Ovary (tissue), 9 donors: ENCODE results near the gene TENM4. TPM values are rescaled to one million over a fixed set of nuclear protein-coding genes. Genes with fewer than 3 reads are reported as not detected.
A peak's percentile ranks its signal among the peaks of the same experiment; 100 is the strongest.

Source experiments
- DNase-seq, 5 donors: peaks; one replicate each; pipeline ENCODE4 v3.0.0-alpha.2; 2019 to 2020
- H3K27ac ChIP-seq, 2 donors: fragments of 200-600 bp; one replicate each; pipeline versions ENCODE4 v1.5.1 to v1.8.0; 2019 to 2022
- H3K27me3 ChIP-seq: fragments of 200-600 bp; one replicate; pipeline ENCODE4 v1.8.0; 2022
- H3K36me3 ChIP-seq: fragments of 200-600 bp; sonication (generic); one replicate; pipeline ENCODE4 v1.5.1; 2019
- H3K4me1 ChIP-seq: one replicate; pipeline ENCODE4 v1.8.1; 2013; ENCODE audit warnings: mild to moderate bottlenecking, moderate library complexity; ENCODE audit not compliant: insufficient read depth
- H3K4me3 ChIP-seq: fragments of 200-600 bp; sonication (generic); one replicate; pipeline ENCODE4 v1.5.1; 2017
- H3K9me3 ChIP-seq, 2 donors: fragments of 200-600 bp in 1 of 2; sonication (generic) in 1 of 2; one replicate each; pipeline versions ENCODE4 v1.5.1 to v1.8.1; 2013 to 2019; ENCODE audit warnings: mild to moderate bottlenecking in 1 of 2, moderate library complexity in 1 of 2
- EP300 ChIP-seq: sonication (generic); formaldehyde crosslinking; IDR thresholded peaks from one replicate; pipeline ENCODE4 v1.6.1; 2017; ENCODE audit warnings: antibody characterized with exemption
- POLR2A ChIP-seq: fragments of 450-650 bp; IDR thresholded peaks from one replicate; pipeline ENCODE4 v1.6.1; 2017; ENCODE audit warnings: antibody characterized with exemption, mild to moderate bottlenecking, moderate library complexity
- WGBS, 3 donors: extraction: QIAGEN DNeasy Blood & Tissue Kit in 1 of 3; methylation state at CpG; one replicate each; pipeline versions ENCODE4 v1.1.5 to v1.1.7; 2013 to 2017; 5-methylcytosine and 5-hydroxymethylcytosine counted together
- intact Hi-C, 4 donors: fragments of 100-400 bp; cut with DNase I; formaldehyde crosslinking; loops; one replicate each; pipeline versions ENCODE4 v1.11.0 to v1.15.1; 2022 to 2023
- polyA plus RNA-seq, 2 donors: library from polyadenylated mRNA; stranded (reverse); fragments of 200-250 nt in 1 of 2; fragments of 350-450 nt in 1 of 2; fragmentation: Illumina TruSeq in 1 of 2; extraction: RNeasy Lipid Tissue Mini Kit (QIAGEN cat#74804) in 1 of 2; gene quantifications; one replicate each; pipeline ENCODE4 v1.2.3, GENCODE V29; 2013 to 2014
- total RNA-seq, 7 donors: library from RNA; depleted of rRNA in 2 of 7; stranded (reverse); fragments of >200 nt in 2 of 7; fragmentation: NEBNext Ultra II Directional in 3 of 7; extraction: Animal tissue kit (Norgen Biotek cat#: 25700) in 3 of 7; gene quantifications; one replicate each; pipeline versions ENCODE4 v1.1.0 to v1.2.4, GENCODE V29; 2016 to 2023
- TF ChIP-seq, protein P1 (sequence below), 3 donors: fragments of 450-650 bp in 2 of 3; fragments of 200-600 bp in 1 of 3; IDR thresholded peaks; one replicate each; pipeline versions ENCODE4 v1.5.1 to v1.8.0; 2016 to 2022; ENCODE audit warnings: antibody characterized with exemption in 3 of 3, mild to moderate bottlenecking in 1 of 3
- donor health status: DM: no; HTN: no; CAD: no; lungs with moderate emphysema.
- donor health status: DM: no; HTN: no; CAD: no.
- donor health status: Bipolar disorder and iron deficiency.
- donor health status: DM: yes; HTN: yes; CAD: no.
- donor health status: DM: no; HTN: no; CAD: no.
- donor health status: DM: yes; HTN: yes; CAD: no.

Gene TENM4
- total and polyA plus RNA-seq, 9 donors, result 11.0 to 206 (median 107) TPM

GRCh38 chr11:79062814-79063762 lies 377.7 kb downstream of the TENM4 start:
- Histone ChIP-seq H3K36me3 (no peaks in the 10 kb centered on the region), H3K27ac (no peak overlapping the region), H3K27me3 (no peaks in the 10 kb centered on the region), H3K9me3 (no peaks in the 10 kb centered on the region), H3K4me3 (no peak overlapping the region), H3K4me1 (peaks cover 4% of the 10 kb centered on the region)
- intact Hi-C loops, result no loop called here
- TF ChIP-seq POLR2A (no peak), EP300 (no peak)
- TF ChIP-seq, protein P1, sequence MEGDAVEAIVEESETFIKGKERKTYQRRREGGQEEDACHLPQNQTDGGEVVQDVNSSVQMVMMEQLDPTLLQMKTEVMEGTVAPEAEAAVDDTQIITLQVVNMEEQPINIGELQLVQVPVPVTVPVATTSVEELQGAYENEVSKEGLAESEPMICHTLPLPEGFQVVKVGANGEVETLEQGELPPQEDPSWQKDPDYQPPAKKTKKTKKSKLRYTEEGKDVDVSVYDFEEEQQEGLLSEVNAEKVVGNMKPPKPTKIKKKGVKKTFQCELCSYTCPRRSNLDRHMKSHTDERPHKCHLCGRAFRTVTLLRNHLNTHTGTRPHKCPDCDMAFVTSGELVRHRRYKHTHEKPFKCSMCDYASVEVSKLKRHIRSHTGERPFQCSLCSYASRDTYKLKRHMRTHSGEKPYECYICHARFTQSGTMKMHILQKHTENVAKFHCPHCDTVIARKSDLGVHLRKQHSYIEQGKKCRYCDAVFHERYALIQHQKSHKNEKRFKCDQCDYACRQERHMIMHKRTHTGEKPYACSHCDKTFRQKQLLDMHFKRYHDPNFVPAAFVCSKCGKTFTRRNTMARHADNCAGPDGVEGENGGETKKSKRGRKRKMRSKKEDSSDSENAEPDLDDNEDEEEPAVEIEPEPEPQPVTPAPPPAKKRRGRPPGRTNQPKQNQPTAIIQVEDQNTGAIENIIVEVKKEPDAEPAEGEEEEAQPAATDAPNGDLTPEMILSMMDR (IDR thresholded peaks at IDR 0.05), result no peak
- 71 to 76% (median 75%) methylated on average over 16 of the region's 16 CpGs for WGBS, 3 donors
- no peak for DNase-seq

GRCh38 chr11:79060081-79060953 lies 380.5 kb downstream of the TENM4 start:
- TF ChIP-seq EP300, result no peak
- no peak for TF ChIP-seq POLR2A
- TF ChIP-seq, protein P1 (IDR thresholded peaks at IDR 0.05), result no peak
- Histone ChIP-seq H3K9me3 (no peaks in the 10 kb centered on the region), H3K27me3 (no peaks in the 10 kb centered on the region), H3K4me3 (no peak overlapping the region), H3K27ac (no peak overlapping the region), H3K36me3 (no peaks in the 10 kb centered on the region), H3K4me1 (peaks cover 4% of the 10 kb centered on the region)
- no peak for DNase-seq
- 43 to 57% (median 54%) methylated on average over 9 of the region's 9 CpGs for WGBS, 3 donors
- intact Hi-C loops, result no loop called here

- WGBS, 3 donors, result 97 to 100% (median 98%) methylated on average over 4 of the region's 4 CpGs
- Histone ChIP-seq H3K9me3 (no peaks in the 10 kb centered on the region), H3K36me3 (no peaks in the 10 kb centered on the region), H3K27me3 (no peaks in the 10 kb centered on the region), H3K4me1 (peaks cover 4% of the 10 kb centered on the region), H3K4me3 (no peak overlapping the region), H3K27ac (no peak overlapping the region)
- TF ChIP-seq EP300 (no peak), POLR2A (no peak)
- TF ChIP-seq, protein P1 (IDR thresholded peaks at IDR 0.05), result no peak
- intact Hi-C loops, result no loop called here
- DNase-seq, result no peak
Measured at GRCh38 chr11:79059141-79059540, 381.7 kb downstream of the TENM4 start.

DNA sequence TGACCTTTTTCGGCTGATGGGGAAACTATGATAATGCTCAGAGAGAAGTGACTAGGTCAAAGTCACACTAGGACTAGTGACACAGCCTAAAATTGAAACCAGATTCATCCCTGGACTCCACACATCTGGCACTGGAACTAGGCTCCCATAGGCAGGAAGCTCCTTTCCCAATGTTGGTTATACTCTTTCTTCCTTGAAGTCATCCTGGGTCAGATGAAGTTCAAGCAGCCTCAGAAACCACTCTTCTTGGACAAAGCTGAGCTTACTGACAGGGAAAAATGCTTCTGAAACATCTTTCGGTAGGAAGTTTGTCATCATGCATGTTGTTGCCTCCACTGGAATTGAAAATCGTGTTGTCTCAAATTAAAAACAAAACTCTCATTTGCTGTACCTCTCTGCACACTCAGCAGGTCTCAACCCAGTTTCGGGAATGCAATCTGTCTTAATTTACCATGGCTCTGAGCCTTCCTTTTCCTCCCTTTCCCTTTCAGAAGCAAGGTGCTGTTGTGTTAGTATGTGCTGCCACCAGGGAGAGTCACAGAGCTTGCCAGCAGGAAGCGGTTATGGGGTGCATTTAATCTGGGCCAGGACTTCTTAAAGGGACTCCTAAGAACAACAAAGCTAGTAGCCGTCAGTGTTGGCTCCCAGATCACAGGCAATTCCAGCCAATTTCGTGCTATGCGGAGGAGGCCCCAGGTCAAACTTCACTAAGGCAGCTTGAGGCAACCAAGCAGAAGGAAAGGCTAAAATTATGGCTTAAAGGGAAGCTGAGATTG lies 384.8 kb downstream of the TENM4 start:
- peak in 3 of 5 donors; percentile 33 to 59 (median 44) for DNase-seq
- H3K9me3 ChIP-seq, result no peaks in the 10 kb centered on the region
- intact Hi-C loops, result no loop called here
- peaks cover 4% of the 10 kb centered on the region for H3K4me1 ChIP-seq
- TF ChIP-seq EP300 (no peak), POLR2A (no peak)
- TF ChIP-seq, protein P1 (IDR thresholded peaks at IDR 0.05), result no peak
- no peaks in the 10 kb centered on the region for H3K36me3 ChIP-seq
- H3K27me3 ChIP-seq, result no peaks in the 10 kb centered on the region
- H3K27ac ChIP-seq, result no peak overlapping the region
- no peak overlapping the region for H3K4me3 ChIP-seq
- WGBS, 3 donors, result 31 to 43% (median 35%) methylated on average over 8 of the region's 8 CpGs
